PC-9 (cell line): ENCODE data around the gene OR2V1. TPM values are rescaled to one million over a fixed set of nuclear protein-coding genes. Genes with fewer than 3 reads are reported as not detected.

Experiments used
- BruUV-seq: library from RNA; stranded (reverse); fragments of 400-500 nt; replicated peaks from 2 replicates; lab custom pipeline; 2021; lab: Mats Ljungman, UMichigan
- CTCF ChIA-PET: fragments of 300-600 bp; sonication (Branson Sonifier 250); formaldehyde crosslinking; loops from one replicate; lab custom pipeline; 2022; ENCODE audit warnings: antibody characterized with exemption; lab: Charles Lee
- POLR2A ChIA-PET: fragments of 300-600 bp; sonication (Branson Sonifier 250); formaldehyde crosslinking; loops from one replicate; lab custom pipeline; 2022; ENCODE audit warnings: antibody characterized with exemption; ENCODE audit not compliant: unreplicated experiment; lab: Charles Lee
- DNase-seq, 2 experiments: peaks; one replicate each; pipeline versions ENCODE4 v3.0.0 to v3.0.0-alpha.2; 2015 to 2022; ENCODE audit warnings: mixed read lengths in 1 of 2
- H2AFZ ChIP-seq: fragments of 200-600 bp; sonication (generic); 2 replicates; pipeline ENCODE4 v1.8.1; 2017; ENCODE audit warnings: antibody characterized with exemption
- H3F3A ChIP-seq: fragments of 200-600 bp; sonication (generic); 2 replicates; pipeline ENCODE4 v1.8.1; 2017; ENCODE audit warnings: antibody characterized with exemption, mild to moderate bottlenecking, low read depth; ENCODE audit not compliant: insufficient read depth
- H3K27ac ChIP-seq: fragments of 200-600 bp; sonication (generic); 2 replicates; pipeline ENCODE4 v1.6.1; 2016; ENCODE audit warnings: mixed run types
- H3K27me3 ChIP-seq: fragments of 200-600 bp; sonication (generic); 2 replicates; pipeline ENCODE4 v1.6.1; 2016; ENCODE audit warnings: low read depth, mixed run types; ENCODE audit not compliant: insufficient read depth
- H3K36me3 ChIP-seq: fragments of 200-600 bp; sonication (generic); 2 replicates; pipeline ENCODE4 v1.6.1; 2016; ENCODE audit warnings: low read depth, mixed run types
- H3K4me1 ChIP-seq: fragments of 200-600 bp; sonication (generic); replicated peaks from 2 replicates; pipeline ENCODE4 v1.6.1; 2016; ENCODE audit warnings: mixed run types; ENCODE audit not compliant: insufficient read depth
- H3K4me2 ChIP-seq: fragments of 200-600 bp; sonication (generic); 2 replicates; pipeline ENCODE4 v1.6.1; 2017; ENCODE audit warnings: mixed run types
- H3K4me3 ChIP-seq: fragments of 200-600 bp; sonication (generic); 2 replicates; pipeline ENCODE4 v1.6.1; 2016; ENCODE audit warnings: mixed run types
- H3K79me2 ChIP-seq: fragments of 200-600 bp; sonication (generic); 2 replicates; pipeline ENCODE4 v1.6.1; 2017; ENCODE audit warnings: low read depth, mixed run types
- H3K9me2 ChIP-seq: fragments of 200-600 bp; sonication (generic); 2 replicates; pipeline ENCODE4 v1.8.1; 2017; ENCODE audit warnings: mild to moderate bottlenecking; ENCODE audit not compliant: insufficient read depth
- H3K9me3 ChIP-seq: fragments of 200-600 bp; sonication (generic); 2 replicates; pipeline ENCODE4 v1.8.1; 2016; ENCODE audit warnings: low read depth; ENCODE audit not compliant: insufficient read depth
- H4K20me1 ChIP-seq: fragments of 200-600 bp; sonication (generic); 2 replicates; pipeline ENCODE4 v1.8.1; 2017; ENCODE audit not compliant: insufficient read depth
- CTCF ChIP-seq: fragments of 200-600 bp; sonication (generic); conservative IDR thresholded peaks from 2 replicates; pipeline ENCODE4 v1.6.1; 2017; ENCODE audit warnings: mixed run types, antibody characterized with exemption, mild to moderate bottlenecking, moderate library complexity
- EZH2 ChIP-seq: fragments of 200-600 bp; sonication (generic); IDR thresholded peaks from 2 replicates; pipeline ENCODE4 v1.8.0; 2017; ENCODE audit warnings: antibody characterized with exemption, low read depth
- intact Hi-C: fragments of 100-400 bp; cut with micrococcal nuclease; formaldehyde crosslinking; loops from one replicate; pipeline ENCODE4 v1.10.0; 2022; ENCODE audit not compliant: unreplicated experiment
- total RNA-seq: library from RNA; stranded (reverse); gene quantifications from 2 replicates; pipeline ENCODE4 v1.2.3, GENCODE V29; 2021

The OR2V1 gene
- total RNA-seq, 1 experiment from 2014 or later, result not detected

GRCh38 chr5:181168595-181169118, 37.7 kb upstream of the OR2V1 start:
- no peak for DNase-seq
- Histone ChIP-seq H2AFZ (no peak overlapping the region), H3K4me2 (no peak overlapping the region), H3K9me2 (no peaks in the 10 kb centered on the region), H3K4me1 (0 out of 2 replicates have a peak, but pooled peaks cover under 1% of the 10 kb centered on the region), H3K36me3 (no peaks in the 10 kb centered on the region), H3K27ac (no peak overlapping the region), H3K27me3 (no peaks in the 10 kb centered on the region), H3K4me3 (no peak overlapping the region), H3K9me3 (no peaks in the 10 kb centered on the region), H4K20me1 (no peaks in the 10 kb centered on the region), H3K79me2 (no peaks in the 10 kb centered on the region), H3F3A (no peaks in the 10 kb centered on the region)
- POLR2A ChIA-PET, result no interaction called here
- no TSS peak for BruUV-seq
- CTCF ChIA-PET, result no interaction called here
- intact Hi-C loops, result no loop called here
- TF ChIP-seq CTCF, result no peak
- TF ChIP-seq EZH2, result no peak

- TF ChIP-seq CTCF (no peak), EZH2 (no peak)
- H3K79me2 ChIP-seq, result no peaks in the 10 kb centered on the region
- 0 out of 2 replicates have a peak, but pooled peaks cover 5% of the 10 kb centered on the region for H3K4me1 ChIP-seq
- CTCF ChIA-PET, result no interaction called here
- POLR2A ChIA-PET, result no interaction called here
- no peak overlapping the region for H3K4me2 ChIP-seq
- intact Hi-C loops, result no loop called here
- H3F3A ChIP-seq, result no peaks in the 10 kb centered on the region
- H3K4me3 ChIP-seq, result no peak overlapping the region
- BruUV-seq, result no TSS peak
- H3K27ac ChIP-seq, result no peak overlapping the region
- H3K27me3 ChIP-seq, result no peaks in the 10 kb centered on the region
- no peaks in the 10 kb centered on the region for H3K36me3 ChIP-seq
- no peaks in the 10 kb centered on the region for H3K9me3 ChIP-seq
- no peaks in the 10 kb centered on the region for H3K9me2 ChIP-seq
- DNase-seq, result no peak
- H4K20me1 ChIP-seq, result no peaks in the 10 kb centered on the region
- H2AFZ ChIP-seq, result no peak overlapping the region
These were observed 37.0 kb upstream of the OR2V1 start for GRCh38 chr5:181167814-181168488.

GRCh38 chr5:181166812-181167733, 36.1 kb upstream of the OR2V1 start:
- intact Hi-C loops, result no loop called here
- no peaks in the 10 kb centered on the region for H3K9me3 ChIP-seq
- H3K27ac ChIP-seq, result no peak overlapping the region
- BruUV-seq, result no TSS peak
- H3K4me2 ChIP-seq, result no peak overlapping the region
- H3K9me2 ChIP-seq, result no peaks in the 10 kb centered on the region
- TF ChIP-seq EZH2 (no peak), CTCF (no peak)
- POLR2A ChIA-PET, result no interaction called here
- no peak overlapping the region for H3K4me3 ChIP-seq
- no peaks in the 10 kb centered on the region for H3K27me3 ChIP-seq
- CTCF ChIA-PET, result no interaction called here
- H4K20me1 ChIP-seq, result no peaks in the 10 kb centered on the region
- H3F3A ChIP-seq, result peaks cover 1% of the 10 kb centered on the region; the same call in 1 of the 2 replicates
- H3K36me3 ChIP-seq, result no peaks in the 10 kb centered on the region
- DNase-seq, result no peak
- no peaks in the 10 kb centered on the region for H3K79me2 ChIP-seq
- H2AFZ ChIP-seq, result no peak overlapping the region
- H3K4me1 ChIP-seq, result 0 out of 2 replicates have a peak, but pooled peaks cover 5% of the 10 kb centered on the region
